ENCODE measurements around the gene MRPS34.

GRCh38 chr16:1818204-1818872 lies 45.4 kb upstream of the MRPS34 start:
- TF ChIP-seq REST (IDR thresholded peaks at IDR 0.05) = no peak
- no peak for TF ChIP-seq CTCF (IDR thresholded peaks at IDR 0.05; ENCODE audit: low read depth, low read length, missing input control)
- no peak for TF ChIP-seq FOXA1 (IDR thresholded peaks at IDR 0.05)
- TF ChIP-seq TAF1 (conservative IDR thresholded peaks at IDR 0.05) = no peak
- no peak for TF ChIP-seq MAX (IDR thresholded peaks at IDR 0.05)
- TF ChIP-seq RAD21 (IDR thresholded peaks at IDR 0.05) = no peak
- TF ChIP-seq SP1 (IDR thresholded peaks at IDR 0.05) = no peak
- TF ChIP-seq ZBTB33 (IDR thresholded peaks at IDR 0.05) = no peak
- TF ChIP-seq ATF3 (IDR thresholded peaks at IDR 0.05) = no peak
- no peak for TF ChIP-seq GABPA (IDR thresholded peaks at IDR 0.05 in 1 of 2, conservative IDR thresholded peaks at IDR 0.05 in 1 of 2)
- no peak for TF ChIP-seq RXRA (IDR thresholded peaks at IDR 0.05)
- TF ChIP-seq JUND (IDR thresholded peaks at IDR 0.05) = no peak
- TF ChIP-seq YY1 (IDR thresholded peaks at IDR 0.05) = no peak
- TF ChIP-seq HNF4G (IDR thresholded peaks at IDR 0.05) = no peak

All from liver (tissue), 3 donors.